T-helper 17 cell (primary cell): ENCODE measurements around the gene LINC00305. TPM values are rescaled to one million over a fixed set of nuclear protein-coding genes. Genes with fewer than 3 reads are reported as not detected.

Experiments used
- ATAC-seq: fragments of 150-1000 bp; cut with Tn5 transposase; 2 replicates; pipeline ENCODE4 v1.10.0; 2021; ENCODE audit warnings: mild to moderate bottlenecking, moderate library complexity
- DNase-seq, 3 donors: peaks; one replicate each; pipeline versions ENCODE4 v3.0.0 to v3.0.0-alpha.2; 2020 to 2021
- H3K9me3 ChIP-seq: one replicate; pipeline ENCODE4 v1.7.0; 2013; ENCODE audit warnings: low read length, mild to moderate bottlenecking; ENCODE audit not compliant: control insufficient read depth, poor library complexity, severe bottlenecking
- H3K27ac Mint-ChIP-seq: one replicate; pipeline ENCODE4 v1.8.0; 2022; ENCODE audit warnings: mild to moderate bottlenecking, moderate library complexity, mixed read lengths
- H3K27me3 Mint-ChIP-seq: one replicate; pipeline ENCODE4 v1.8.0; 2022; ENCODE audit warnings: mixed read lengths
- H3K36me3 Mint-ChIP-seq: one replicate; pipeline ENCODE4 v1.8.0; 2022; ENCODE audit warnings: low read depth, mixed read lengths
- H3K4me1 Mint-ChIP-seq: one replicate; pipeline ENCODE4 v1.8.0; 2022; ENCODE audit warnings: mild to moderate bottlenecking, mixed read lengths
- H3K4me3 Mint-ChIP-seq: one replicate; pipeline ENCODE4 v1.8.0; 2022; ENCODE audit warnings: mild to moderate bottlenecking, moderate library complexity, mixed read lengths
- total RNA-seq, 4 donors: library from RNA in 2 of 4; stranded (reverse) in 2 of 4; gene quantifications; one replicate each; pipeline ENCODE4 v1.2.3 and lab custom pipeline; 2022 to 2026

Gene LINC00305
- total RNA-seq, 2 donors from 2014 or later = not detected

DNA sequence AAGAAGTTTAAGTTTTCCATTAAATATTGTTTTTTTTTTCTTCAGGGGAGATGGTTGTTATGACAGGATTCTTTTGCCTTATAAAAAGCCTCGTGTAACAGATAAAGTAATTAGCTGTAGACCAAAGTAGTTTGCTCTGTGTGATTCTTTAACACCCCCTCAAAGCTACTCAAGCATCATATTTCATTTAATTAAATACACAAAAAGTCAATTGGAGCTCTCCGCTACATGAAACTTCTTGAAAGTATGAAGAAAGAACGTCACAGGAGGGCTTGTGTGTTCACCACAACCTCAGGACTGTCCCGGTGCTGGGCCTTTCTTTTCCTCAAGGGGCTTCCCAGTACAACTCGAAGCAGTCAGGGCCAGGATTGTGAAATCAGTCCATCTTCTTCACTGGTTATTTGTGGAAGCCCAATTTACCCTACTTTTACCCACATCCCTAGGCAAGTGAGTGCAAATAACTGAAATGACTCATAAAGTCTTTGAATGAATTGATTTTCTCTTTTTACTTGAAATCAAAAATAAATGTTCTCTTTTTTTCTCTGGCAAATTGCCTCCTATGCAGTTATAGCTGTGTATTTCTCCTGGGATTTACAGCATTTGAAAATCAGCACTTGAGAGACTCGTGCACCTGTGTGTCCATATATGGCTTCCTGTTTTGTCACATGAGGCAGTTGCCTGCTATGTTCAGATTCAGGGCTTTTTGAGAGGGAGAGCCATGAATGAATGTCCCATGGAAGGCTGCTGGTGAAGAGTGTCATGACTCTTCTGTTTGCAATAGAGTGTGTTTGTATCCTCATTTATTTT is 48.6 kb downstream of the LINC00305 start:
- H3K4me3 Mint-ChIP-seq = no peak overlapping the region
- no peak for DNase-seq
- H3K36me3 Mint-ChIP-seq = no peaks in the 10 kb centered on the region
- H3K27ac Mint-ChIP-seq = no peak overlapping the region
- ATAC-seq = no peak
- no peaks in the 10 kb centered on the region for H3K4me1 Mint-ChIP-seq
- H3K27me3 Mint-ChIP-seq = no peaks in the 10 kb centered on the region
- no peaks in the 10 kb centered on the region for H3K9me3 ChIP-seq

DNA sequence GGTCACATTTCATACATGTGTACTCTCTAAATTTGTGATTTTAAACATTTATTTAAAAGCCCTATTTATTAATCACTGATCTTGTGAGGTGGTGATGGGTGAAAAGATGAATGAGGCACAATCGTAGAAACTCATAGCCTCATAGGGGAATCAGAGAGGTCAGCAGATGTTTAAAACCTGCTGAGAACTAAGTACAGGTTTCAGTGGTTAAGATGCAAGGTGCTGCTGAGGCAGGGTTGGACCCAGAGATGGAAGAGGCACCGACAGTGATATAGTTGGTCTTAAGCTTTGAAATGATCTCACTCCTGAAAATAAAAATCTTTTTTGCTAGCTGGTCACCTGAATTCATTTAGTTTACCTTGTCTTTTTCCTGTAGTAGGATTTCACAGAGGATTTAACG is 49.6 kb downstream of the LINC00305 start:
- Mint-ChIP-seq H3K27me3 (peaks cover 6% of the 10 kb centered on the region), H3K4me1 (no peaks in the 10 kb centered on the region), H3K4me3 (no peak overlapping the region), H3K36me3 (no peaks in the 10 kb centered on the region), H3K27ac (no peak overlapping the region)
- no peaks in the 10 kb centered on the region for H3K9me3 ChIP-seq
- DNase-seq (no peak), ATAC-seq (no peak)

GRCh38 chr18:64097497-64097896 is 51.4 kb downstream of the LINC00305 start:
- no peaks in the 10 kb centered on the region for H3K36me3 Mint-ChIP-seq
- H3K27ac Mint-ChIP-seq = no peak overlapping the region
- ATAC-seq (no peak), DNase-seq (no peak)
- H3K27me3 Mint-ChIP-seq = peaks cover 11% of the 10 kb centered on the region
- no peak overlapping the region for H3K4me3 Mint-ChIP-seq
- H3K9me3 ChIP-seq = no peaks in the 10 kb centered on the region
- H3K4me1 Mint-ChIP-seq = no peaks in the 10 kb centered on the region

- no peak for ATAC-seq
- no peak overlapping the region for H3K4me3 Mint-ChIP-seq
- no peaks in the 10 kb centered on the region for H3K36me3 Mint-ChIP-seq
- DNase-seq = no peak
- H3K4me1 Mint-ChIP-seq = no peaks in the 10 kb centered on the region
- no peaks in the 10 kb centered on the region for H3K9me3 ChIP-seq
- H3K27ac Mint-ChIP-seq = no peak overlapping the region
- H3K27me3 Mint-ChIP-seq = peaks cover 11% of the 10 kb centered on the region
Observed at GRCh38 chr18:64095056-64095455, 53.8 kb downstream of the LINC00305 start.

GRCh38 chr18:64094210-64094609 is 54.7 kb downstream of the LINC00305 start:
- no peaks in the 10 kb centered on the region for H3K4me1 Mint-ChIP-seq
- DNase-seq = no peak
- no peak overlapping the region for H3K27ac Mint-ChIP-seq
- H3K4me3 Mint-ChIP-seq = no peak overlapping the region
- peaks cover 11% of the 10 kb centered on the region for H3K27me3 Mint-ChIP-seq
- no peak for ATAC-seq
- no peaks in the 10 kb centered on the region for H3K36me3 Mint-ChIP-seq
- H3K9me3 ChIP-seq = no peaks in the 10 kb centered on the region

DNA sequence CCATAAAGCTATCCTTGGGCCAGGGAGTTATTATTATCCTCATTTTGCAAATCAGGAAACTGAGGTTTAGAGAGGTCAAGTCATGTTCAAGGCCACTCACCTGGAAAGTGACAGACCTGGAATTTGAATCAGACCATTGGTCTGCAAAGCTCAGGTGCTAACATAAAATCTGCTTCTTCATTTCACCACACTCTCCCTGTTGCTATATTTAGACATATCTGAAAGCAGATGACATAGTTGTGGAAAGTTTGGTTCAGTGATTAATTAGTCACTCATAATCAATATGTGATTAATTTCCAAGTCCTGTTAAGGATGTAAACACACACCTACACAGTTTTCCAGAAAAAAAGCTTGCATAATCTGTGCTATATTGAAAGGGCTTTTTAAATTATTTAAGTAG is 57.4 kb downstream of the LINC00305 start:
- peaks cover 11% of the 10 kb centered on the region for H3K27me3 Mint-ChIP-seq
- H3K27ac Mint-ChIP-seq = no peak overlapping the region
- H3K4me1 Mint-ChIP-seq = no peaks in the 10 kb centered on the region
- H3K9me3 ChIP-seq = no peaks in the 10 kb centered on the region
- H3K36me3 Mint-ChIP-seq = no peaks in the 10 kb centered on the region
- H3K4me3 Mint-ChIP-seq = no peak overlapping the region
- DNase-seq = no peak
- no peak for ATAC-seq

DNA sequence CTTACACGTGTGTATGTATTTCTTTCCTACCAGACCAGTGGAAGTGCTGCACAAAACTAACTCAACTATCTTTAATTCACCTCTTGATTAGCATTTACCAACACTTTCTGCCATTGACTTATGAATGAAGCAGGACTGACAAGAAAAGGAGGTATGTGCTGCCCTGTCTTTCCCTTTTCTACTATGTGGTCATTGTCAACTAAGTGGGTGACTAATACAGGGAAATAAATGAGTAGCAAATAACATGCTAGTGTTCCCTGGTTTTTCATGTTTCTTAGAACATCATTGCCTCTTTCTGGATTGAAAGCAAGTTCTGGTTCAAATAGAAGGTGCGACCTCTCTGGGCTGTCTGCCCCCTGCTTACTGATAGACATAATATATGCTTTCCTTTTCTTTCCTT is 58.0 kb downstream of the LINC00305 start:
- Mint-ChIP-seq H3K4me1 (no peaks in the 10 kb centered on the region), H3K36me3 (no peaks in the 10 kb centered on the region), H3K4me3 (no peak overlapping the region), H3K27ac (no peak overlapping the region), H3K27me3 (peaks cover 11% of the 10 kb centered on the region)
- H3K9me3 ChIP-seq = no peaks in the 10 kb centered on the region
- ATAC-seq (no peak), DNase-seq (no peak)

DNA sequence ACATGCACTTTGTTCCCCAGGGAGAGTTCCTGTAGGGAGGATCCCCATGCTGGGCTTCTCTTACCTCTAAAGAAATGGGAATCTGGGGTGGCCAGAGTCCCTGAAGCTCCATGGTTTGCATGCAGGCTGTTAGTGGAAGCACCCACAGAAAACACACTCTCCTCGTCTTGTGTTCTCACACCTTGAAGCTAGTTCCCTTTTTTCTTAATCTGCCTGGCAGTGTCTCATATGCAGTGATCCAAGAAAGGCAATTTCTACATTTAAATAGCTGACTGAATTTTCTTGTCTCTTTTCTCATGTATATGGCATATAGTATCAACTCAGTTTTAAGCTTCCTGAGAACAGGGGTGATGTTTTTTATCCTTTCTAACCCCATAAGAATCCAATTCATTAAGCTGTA is 65.0 kb downstream of the LINC00305 start:
- Mint-ChIP-seq H3K4me3 (no peak overlapping the region), H3K27me3 (no peaks in the 10 kb centered on the region), H3K36me3 (no peaks in the 10 kb centered on the region), H3K4me1 (no peaks in the 10 kb centered on the region), H3K27ac (no peak overlapping the region)
- ATAC-seq = no peak
- DNase-seq = no peak
- H3K9me3 ChIP-seq = peaks cover 4% of the 10 kb centered on the region

DNA sequence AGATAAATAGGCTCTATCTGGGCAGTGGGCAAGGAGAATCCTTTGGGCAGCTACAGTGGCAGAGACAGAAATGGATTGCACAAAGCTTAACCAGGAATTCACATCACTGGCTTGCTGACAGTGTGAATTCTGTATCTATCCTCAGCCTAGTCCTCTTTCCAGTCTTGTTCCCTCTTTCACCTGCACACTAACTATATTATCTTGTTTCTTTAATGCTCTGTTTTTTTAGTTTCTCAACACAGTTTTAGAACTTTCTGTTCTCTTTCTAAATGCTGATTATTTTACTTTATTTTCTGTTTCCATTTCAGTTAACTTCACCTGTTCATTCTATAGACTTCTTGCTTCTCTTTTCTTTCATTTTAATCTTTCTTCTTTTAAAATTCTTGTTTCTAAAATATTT is 66.4 kb downstream of the LINC00305 start:
- DNase-seq = no peak
- Mint-ChIP-seq H3K4me1 (no peaks in the 10 kb centered on the region), H3K36me3 (no peaks in the 10 kb centered on the region), H3K4me3 (no peak overlapping the region), H3K27ac (no peak overlapping the region), H3K27me3 (no peaks in the 10 kb centered on the region)
- no peak for ATAC-seq
- H3K9me3 ChIP-seq = peaks cover 4% of the 10 kb centered on the region

DNA sequence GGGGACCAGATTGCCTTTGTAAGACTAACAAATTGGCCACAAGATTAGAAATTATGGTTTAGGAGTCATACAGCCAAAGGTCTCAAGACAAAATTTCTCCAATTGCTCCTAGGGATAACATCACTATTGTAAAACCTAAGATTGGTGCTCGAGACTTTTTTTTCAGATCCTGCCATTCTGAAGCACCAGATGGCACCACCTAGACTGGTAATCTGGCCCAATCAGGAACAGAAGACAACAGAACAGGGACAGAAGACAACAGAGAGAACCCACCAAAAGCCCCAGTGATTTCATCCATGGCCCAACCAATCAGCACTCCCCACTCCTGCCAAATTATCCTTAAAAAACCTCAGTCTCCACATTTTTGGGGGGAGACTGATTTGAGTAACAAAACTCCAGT is 66.8 kb downstream of the LINC00305 start:
- Mint-ChIP-seq H3K4me3 (no peak overlapping the region), H3K27me3 (no peaks in the 10 kb centered on the region), H3K27ac (no peak overlapping the region), H3K36me3 (no peaks in the 10 kb centered on the region), H3K4me1 (no peaks in the 10 kb centered on the region)
- DNase-seq (no peak), ATAC-seq (no peak)
- H3K9me3 ChIP-seq = peaks cover 4% of the 10 kb centered on the region

- Mint-ChIP-seq H3K4me3 (no peak overlapping the region), H3K36me3 (no peaks in the 10 kb centered on the region), H3K27me3 (peaks cover 11% of the 10 kb centered on the region), H3K4me1 (no peaks in the 10 kb centered on the region), H3K27ac (no peak overlapping the region)
- DNase-seq (no peak), ATAC-seq (no peak)
- H3K9me3 ChIP-seq = peaks cover 2% of the 10 kb centered on the region
Observed at GRCh38 chr18:64073971-64074370, 74.9 kb downstream of the LINC00305 start.

DNA sequence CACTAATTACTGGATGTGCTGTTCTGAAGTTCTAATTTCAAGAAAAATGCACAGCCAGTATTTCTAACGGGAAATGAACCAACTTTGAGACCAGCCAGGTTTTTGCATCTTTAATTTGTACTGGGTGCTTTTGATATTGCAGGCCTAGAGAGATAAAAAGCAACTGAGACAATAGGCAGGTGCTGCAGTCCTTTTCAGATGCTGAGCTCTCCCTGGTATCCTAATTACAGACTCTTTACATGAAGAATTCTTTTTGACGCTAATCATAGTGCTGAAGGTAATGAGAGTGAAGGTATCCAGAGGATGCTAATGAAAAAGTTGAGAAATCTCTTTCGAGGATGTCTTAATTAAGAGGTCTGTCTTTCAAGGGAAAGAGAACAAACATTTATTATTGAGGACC is 93.9 kb downstream of the LINC00305 start:
- DNase-seq = no peak

GRCh38 chr18:64053246-64053645 is 95.6 kb downstream of the LINC00305 start:
- no peaks in the 10 kb centered on the region for H3K4me1 Mint-ChIP-seq
- no peak for ATAC-seq

More for the DNA sequence above, 93.9 kb downstream of the LINC00305 start:
- Mint-ChIP-seq H3K27ac (no peak overlapping the region), H3K4me3 (no peak overlapping the region), H3K4me1 (no peaks in the 10 kb centered on the region), H3K27me3 (peaks cover 7% of the 10 kb centered on the region), H3K36me3 (no peaks in the 10 kb centered on the region)
- H3K9me3 ChIP-seq = no peaks in the 10 kb centered on the region
- ATAC-seq = no peak

GRCh38 chr18:64052772-64053171 is 96.1 kb downstream of the LINC00305 start:
- no peak for DNase-seq
- Mint-ChIP-seq H3K4me1 (no peaks in the 10 kb centered on the region), H3K27ac (no peak overlapping the region), H3K36me3 (no peaks in the 10 kb centered on the region), H3K4me3 (no peak overlapping the region), H3K27me3 (peaks cover 17% of the 10 kb centered on the region)
- no peak for ATAC-seq
- H3K9me3 ChIP-seq = no peaks in the 10 kb centered on the region

More at GRCh38 chr18:64053246-64053645, 95.6 kb downstream of the LINC00305 start:
- DNase-seq = no peak
- no peak overlapping the region for H3K4me3 Mint-ChIP-seq
- no peaks in the 10 kb centered on the region for H3K36me3 Mint-ChIP-seq
- H3K9me3 ChIP-seq = no peaks in the 10 kb centered on the region
- H3K27ac Mint-ChIP-seq = no peak overlapping the region
- H3K27me3 Mint-ChIP-seq = peaks cover 17% of the 10 kb centered on the region
